IMR-90 (cell line): ENCODE data around the gene ADGRA3.

Source experiments
- BHLHE40 ChIP-seq: fragments of 150-350 bp; IDR thresholded peaks from 2 replicates; pipeline ENCODE4 v1.6.1; 2016; ENCODE audit warnings: mild to moderate bottlenecking, low read depth, low read length
- CTCF ChIP-seq: conservative IDR thresholded peaks from 2 replicates; pipeline ENCODE4 v1.5.1; 2012; ENCODE audit warnings: mild to moderate bottlenecking, low read depth, low read length, improper control_type of control experiment
- FOS ChIP-seq: fragments of 150-350 bp; IDR thresholded peaks from 2 replicates; pipeline ENCODE4 v1.6.1; 2016; ENCODE audit warnings: low read depth, low read length
- MAFK ChIP-seq: IDR thresholded peaks from 2 replicates; pipeline ENCODE4 v1.6.1; 2012; ENCODE audit warnings: low read depth, low read length, improper control_type of control experiment
- MXI1 ChIP-seq: IDR thresholded peaks from 2 replicates; pipeline ENCODE4 v1.6.1; 2012; ENCODE audit warnings: low read depth, mild to moderate bottlenecking, low read length, moderate library complexity, borderline replicate concordance
- POLR2A ChIP-seq: IDR thresholded peaks from 2 replicates; pipeline ENCODE4 v1.6.1; 2012; ENCODE audit warnings: mild to moderate bottlenecking, low read depth, low read length
- RAD21 ChIP-seq: IDR thresholded peaks from 2 replicates; pipeline ENCODE4 v1.6.1; 2012; ENCODE audit warnings: low read length, improper control_type of control experiment
- RFX5 ChIP-seq: IDR thresholded peaks from 2 replicates; pipeline ENCODE4 v1.8.0; 2012; ENCODE audit warnings: low read depth, mild to moderate bottlenecking, low read length, moderate library complexity
- SMC3 ChIP-seq: fragments of 150-350 bp; IDR thresholded peaks from 2 replicates; pipeline ENCODE4 v1.6.1; 2016; ENCODE audit warnings: low read depth, mild to moderate bottlenecking, antibody characterized with exemption, low read length, moderate library complexity
- TF ChIP-seq, protein P1 (sequence below): fragments of 150-350 bp; IDR thresholded peaks from 2 replicates; pipeline ENCODE4 v1.6.1; 2017; ENCODE audit warnings: mild to moderate bottlenecking, antibody characterized with exemption, low read length, low read depth

GRCh38 chr4:22514481-22514880 lies 1.4 kb downstream of the ADGRA3 start:
- no peak for TF ChIP-seq CTCF
- no peak for TF ChIP-seq POLR2A
- TF ChIP-seq, protein P1, sequence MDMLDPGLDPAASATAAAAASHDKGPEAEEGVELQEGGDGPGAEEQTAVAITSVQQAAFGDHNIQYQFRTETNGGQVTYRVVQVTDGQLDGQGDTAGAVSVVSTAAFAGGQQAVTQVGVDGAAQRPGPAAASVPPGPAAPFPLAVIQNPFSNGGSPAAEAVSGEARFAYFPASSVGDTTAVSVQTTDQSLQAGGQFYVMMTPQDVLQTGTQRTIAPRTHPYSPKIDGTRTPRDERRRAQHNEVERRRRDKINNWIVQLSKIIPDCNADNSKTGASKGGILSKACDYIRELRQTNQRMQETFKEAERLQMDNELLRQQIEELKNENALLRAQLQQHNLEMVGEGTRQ, result no peak
- no peak for TF ChIP-seq RFX5
- no peak for TF ChIP-seq SMC3
- no peak for TF ChIP-seq FOS
- no peak for TF ChIP-seq RAD21
- no peak for TF ChIP-seq MAFK
- no peak for TF ChIP-seq BHLHE40
- no peak for TF ChIP-seq MXI1
